Astrocyte of the spinal cord (primary cell): Measurements from ENCODE around the gene WDR72.
A peak's percentile ranks its signal among the peaks of the same experiment; 100 is the strongest.
"Not testable (repeated sequence)": the region's sequence is repeated elsewhere in the genome, so short reads cannot be mapped to it uniquely, and the experiment has no call there.

Source experiments
- DNase-seq: peaks from one replicate; pipeline ENCODE4 v3.0.0; 2011; ENCODE audit warnings: low read depth, low spot score
- H3K4me3 ChIP-seq: 2 replicates; pipeline ENCODE4 v1.5.1; 2011; ENCODE audit warnings: low read depth, mild to moderate bottlenecking, low read length, moderate library complexity
- in situ Hi-C: cut with HindIII; loops from 2 replicates; pipeline ENCODE4 v1.10.0; 2017; ENCODE audit warnings: low sequenced_read_pairs
- TF ChIP-seq, protein P1 (sequence below): IDR thresholded peaks from 2 replicates; pipeline ENCODE4 v1.5.1; 2012; ENCODE audit warnings: low read depth, mild to moderate bottlenecking, low read length, inconsistent platforms

WDR72 gene

DNA sequence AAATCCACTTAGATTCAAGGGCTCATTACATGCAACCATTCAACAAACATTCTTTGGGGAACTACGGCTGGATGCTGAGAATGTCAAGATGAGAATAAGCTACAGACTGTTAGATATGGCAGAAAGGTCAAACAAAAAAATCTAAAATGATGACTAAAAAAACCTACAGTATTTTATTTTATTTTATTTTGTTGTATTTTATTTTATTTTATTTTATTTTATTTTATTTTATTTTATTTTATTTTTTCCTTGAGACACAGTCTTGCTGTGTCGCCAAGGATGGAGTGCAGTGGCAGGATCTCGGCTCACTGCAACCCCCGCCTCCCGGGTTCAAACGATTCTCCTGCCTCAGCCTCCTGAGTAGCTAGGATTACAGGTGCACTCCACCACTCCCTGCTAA is 46.2 kb downstream of the WDR72 start:
- no peak overlapping the region for H3K4me3 ChIP-seq
- TF ChIP-seq, protein P1, sequence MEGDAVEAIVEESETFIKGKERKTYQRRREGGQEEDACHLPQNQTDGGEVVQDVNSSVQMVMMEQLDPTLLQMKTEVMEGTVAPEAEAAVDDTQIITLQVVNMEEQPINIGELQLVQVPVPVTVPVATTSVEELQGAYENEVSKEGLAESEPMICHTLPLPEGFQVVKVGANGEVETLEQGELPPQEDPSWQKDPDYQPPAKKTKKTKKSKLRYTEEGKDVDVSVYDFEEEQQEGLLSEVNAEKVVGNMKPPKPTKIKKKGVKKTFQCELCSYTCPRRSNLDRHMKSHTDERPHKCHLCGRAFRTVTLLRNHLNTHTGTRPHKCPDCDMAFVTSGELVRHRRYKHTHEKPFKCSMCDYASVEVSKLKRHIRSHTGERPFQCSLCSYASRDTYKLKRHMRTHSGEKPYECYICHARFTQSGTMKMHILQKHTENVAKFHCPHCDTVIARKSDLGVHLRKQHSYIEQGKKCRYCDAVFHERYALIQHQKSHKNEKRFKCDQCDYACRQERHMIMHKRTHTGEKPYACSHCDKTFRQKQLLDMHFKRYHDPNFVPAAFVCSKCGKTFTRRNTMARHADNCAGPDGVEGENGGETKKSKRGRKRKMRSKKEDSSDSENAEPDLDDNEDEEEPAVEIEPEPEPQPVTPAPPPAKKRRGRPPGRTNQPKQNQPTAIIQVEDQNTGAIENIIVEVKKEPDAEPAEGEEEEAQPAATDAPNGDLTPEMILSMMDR, result no peak
- in situ Hi-C loops, result no loop called here
- no peak for DNase-seq

DNA sequence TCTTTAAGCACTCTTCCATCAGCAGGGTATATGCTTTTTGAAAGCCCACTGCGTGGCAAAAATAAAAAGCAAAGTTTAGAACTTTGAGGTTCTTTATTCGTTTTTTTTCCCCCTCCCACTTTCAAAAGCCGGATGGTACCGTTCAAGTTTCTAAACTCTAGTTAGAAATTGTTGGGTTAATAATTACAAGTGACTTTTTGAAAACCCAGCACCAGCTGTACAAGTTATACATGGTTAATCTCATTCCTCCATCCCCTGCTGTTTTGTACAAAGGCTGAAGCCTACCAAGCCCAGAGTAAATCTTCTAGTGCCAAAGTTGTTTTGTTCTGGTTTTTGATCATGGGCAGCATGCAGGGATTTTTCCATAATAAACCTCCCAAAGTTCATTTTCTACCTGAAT is 48.6 kb downstream of the WDR72 start:
- H3K4me3 ChIP-seq, result no peak overlapping the region
- DNase-seq, result no peak
- TF ChIP-seq, protein P1, result no peak
- in situ Hi-C loops, result no loop called here

DNA sequence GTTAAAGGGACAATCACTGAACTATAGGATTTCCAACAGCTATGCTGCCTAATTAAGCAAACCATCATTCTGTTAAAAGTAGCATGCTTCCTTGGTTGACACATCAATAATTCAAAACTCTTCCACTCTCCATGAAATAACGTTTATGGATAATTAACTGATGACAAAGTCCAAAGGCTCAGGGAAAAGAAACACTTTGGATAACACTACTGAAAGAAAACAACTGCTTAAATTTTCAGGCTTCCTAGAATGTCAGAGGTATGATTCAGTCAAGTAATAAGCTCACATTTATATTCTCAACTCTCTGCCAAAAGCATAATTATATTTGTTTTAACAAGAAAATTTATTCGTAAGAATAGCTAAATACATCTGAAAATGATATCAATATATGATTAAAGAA is 49.6 kb downstream of the WDR72 start:
- TF ChIP-seq, protein P1, result no peak
- no peak for DNase-seq
- no peak overlapping the region for H3K4me3 ChIP-seq
- in situ Hi-C loops, result no loop called here

DNA sequence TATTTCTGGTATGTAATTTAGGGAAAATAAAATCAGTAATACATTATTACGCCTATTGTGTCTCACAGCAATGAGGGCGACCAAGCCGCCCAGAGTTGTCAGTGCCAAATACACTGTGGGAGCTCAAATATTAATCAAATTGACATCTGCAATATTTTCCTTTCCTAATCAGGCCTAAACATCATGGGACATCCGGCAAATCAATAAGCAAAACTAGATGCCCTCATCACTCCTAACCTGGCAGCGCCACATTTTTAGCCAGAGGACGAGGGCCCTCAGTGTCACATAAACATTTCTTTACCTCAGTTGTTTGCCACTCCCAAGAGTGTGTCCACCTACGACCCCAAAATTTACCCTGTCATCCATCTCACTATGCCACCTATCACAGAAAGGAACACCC is 64.1 kb downstream of the WDR72 start:
- TF ChIP-seq, protein P1, result no peak
- in situ Hi-C loops, result no loop called here

DNA sequence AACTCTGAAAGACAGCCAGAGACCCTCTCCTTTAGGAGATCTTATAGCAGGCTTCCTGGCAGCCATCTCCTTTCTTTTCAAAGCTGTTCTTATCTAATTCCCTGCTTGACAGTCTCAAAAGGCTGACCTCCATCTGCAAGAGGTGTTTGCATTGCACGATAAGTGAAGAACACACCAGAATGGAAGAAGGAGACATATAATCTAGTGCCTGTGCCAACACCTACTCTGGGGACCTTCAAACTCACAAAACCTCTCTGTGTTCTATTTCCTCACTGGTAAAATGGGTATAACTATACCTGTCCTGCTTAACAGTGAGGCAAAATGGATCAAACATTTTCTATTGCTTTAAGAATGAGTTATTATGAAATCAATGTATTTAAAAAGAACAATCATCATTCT is 65.0 kb downstream of the WDR72 start:
- DNase-seq, result no peak
- H3K4me3 ChIP-seq, result no peak overlapping the region
- in situ Hi-C loops, result no loop called here
- TF ChIP-seq, protein P1, result no peak

More for the DNA sequence above, 64.1 kb downstream of the WDR72 start:
- H3K4me3 ChIP-seq, result no peak overlapping the region
- no peak for DNase-seq

DNA sequence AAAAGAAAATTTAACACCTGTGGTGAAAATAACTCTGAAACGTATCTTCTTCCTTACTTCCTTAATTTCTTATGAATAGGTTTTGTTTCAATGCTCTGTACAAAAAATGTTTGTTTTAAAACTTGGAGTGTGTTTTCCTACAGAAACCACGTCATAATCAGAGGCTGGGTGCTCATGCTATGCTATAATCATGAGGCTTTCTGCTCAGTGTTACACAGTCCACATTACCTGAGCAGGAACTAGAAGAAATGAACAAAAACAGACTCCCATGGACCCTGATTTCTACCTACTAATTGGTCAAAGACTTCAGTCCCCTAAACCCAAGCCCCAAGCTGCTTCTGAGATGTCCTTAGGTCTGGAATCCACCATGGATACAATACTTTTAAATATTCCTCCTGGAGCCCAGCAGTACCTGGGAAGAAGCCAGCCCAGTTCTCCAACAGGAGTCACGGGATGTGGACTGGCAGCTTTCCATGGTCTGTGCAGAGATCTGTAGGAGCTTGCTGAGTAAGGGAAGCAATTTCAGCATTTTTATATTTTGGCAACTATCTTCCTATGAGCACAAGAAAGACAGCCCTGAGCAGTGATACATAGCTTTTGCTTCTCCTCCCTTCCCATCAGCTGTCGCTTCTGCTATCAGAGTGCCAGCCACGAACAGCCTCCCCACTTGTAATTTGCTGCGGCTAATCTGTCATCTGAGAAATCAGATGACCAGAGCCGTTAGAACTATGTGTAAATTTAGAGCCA is 65.6 kb downstream of the WDR72 start:
- H3K4me3 ChIP-seq, result no peak overlapping the region
- TF ChIP-seq, protein P1, result no peak
- DNase-seq, result peak; percentile 3
- in situ Hi-C loops, result no loop called here

DNA sequence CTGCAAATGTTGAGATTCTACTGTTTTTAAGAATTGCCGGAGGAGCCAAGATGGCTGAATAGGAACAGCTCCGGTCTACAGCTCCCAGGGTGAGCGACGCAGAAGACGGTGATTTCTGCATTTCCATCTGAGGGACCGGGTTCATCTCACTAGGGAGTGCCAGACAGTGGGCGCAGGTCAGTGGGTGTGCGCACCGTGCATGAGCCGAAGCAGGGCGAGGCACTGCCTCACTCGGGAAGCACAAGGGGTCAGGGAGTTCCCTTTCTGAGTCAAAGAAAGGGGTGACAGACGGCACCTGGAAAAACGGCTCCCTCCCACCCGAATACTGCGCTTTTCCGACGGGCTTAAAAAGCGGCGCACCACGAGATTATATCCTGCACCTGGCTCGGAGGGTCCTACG is 75.3 kb downstream of the WDR72 start:
- DNase-seq, H3K4me3 ChIP-seq, in situ Hi-C loops: not testable (repeated sequence)
